Gastrocnemius medialis (tissue), 4 donors: Measurements from ENCODE around the gene CLPX. TPM values are rescaled to one million over a fixed set of nuclear protein-coding genes. Genes with fewer than 3 reads are reported as not detected.
A peak's percentile ranks its signal among the peaks of the same experiment; 100 is the strongest.

Experiments used
- ATAC-seq, 2 donors: fragments of 150-250 bp; one replicate each; pipeline ENCODE4 v1.9.1; 2016
- DNase-seq, 2 donors: peaks; one replicate each; pipeline ENCODE4 v3.0.0-alpha.2; 2019
- H3K27ac ChIP-seq, 4 donors: fragments of 200-600 bp; sonication (generic); 1 replicate in 1 of 4; 2 replicates in 3 of 4; pipeline ENCODE4 v1.5.1; 2016 to 2018; ENCODE audit warnings: mild to moderate bottlenecking in 2 of 4, moderate library complexity in 1 of 4
- H3K27me3 ChIP-seq, 3 donors: fragments of 200-600 bp; sonication (generic) in 2 of 3; 1 replicate in 1 of 3; 2 replicates in 2 of 3; pipeline versions ENCODE4 v1.5.1 to v1.6.0; 2016 to 2019; ENCODE audit warnings: mild to moderate bottlenecking in 1 of 3, moderate library complexity in 1 of 3
- H3K36me3 ChIP-seq, 2 donors: fragments of 200-600 bp; sonication (generic) in 1 of 2; one replicate each; pipeline ENCODE4 v1.5.1; 2017 to 2018
- H3K4me1 ChIP-seq, 2 donors: fragments of 200-600 bp; sonication (generic) in 1 of 2; one replicate each; pipeline ENCODE4 v1.5.1; 2016 to 2017; ENCODE audit warnings: mild to moderate bottlenecking in 2 of 2
- H3K4me3 ChIP-seq, 4 donors: fragments of 200-600 bp; sonication (generic) in 3 of 4; 1 replicate in 1 of 4; 2 replicates in 3 of 4; pipeline ENCODE4 v1.5.1; 2016 to 2019; ENCODE audit warnings: mild to moderate bottlenecking in 2 of 4
- H3K9me3 ChIP-seq, 3 donors: fragments of 200-600 bp; sonication (generic) in 2 of 3; 1 replicate in 1 of 3; 2 replicates in 2 of 3; pipeline ENCODE4 v1.5.1; 2016 to 2019
- POLR2A ChIP-seq, 2 donors: fragments of 450-650 bp; IDR thresholded peaks; one replicate each; pipeline ENCODE4 v1.6.1; 2017; ENCODE audit warnings: antibody characterized with exemption in 2 of 2, mild to moderate bottlenecking in 2 of 2, moderate library complexity in 2 of 2
- in situ Hi-C, 4 donors: fragments of 200-750 bp; cut with MboI; loops; one replicate each; pipeline versions ENCODE4 v1.15.0 to v1.8.0; 2017; ENCODE audit warnings: low sequenced_read_pairs in 4 of 4
- intact Hi-C: fragments of 100-400 bp; cut with DNase I; formaldehyde crosslinking; loops from one replicate; pipeline ENCODE4 v1.15.1; 2023; ENCODE audit warnings: low total_unique reads
- total RNA-seq, 4 donors: library from RNA; depleted of rRNA; stranded (reverse); fragments of >200 nt; gene quantifications; one replicate each; pipeline versions ENCODE4 v1.1.0 to v1.2.3, GENCODE V29; 2016
- TF ChIP-seq, protein P1 (sequence below), 5 experiments: fragments of 450-650 bp in 3 of 5; fragments of 200-600 bp in 2 of 5; sonication (generic) in 2 of 5; IDR thresholded peaks in 4 of 5; conservative IDR thresholded peaks in 1 of 5; 1 replicate in 4 of 5; 2 replicates in 1 of 5; pipeline ENCODE4 v1.5.1; 2016 to 2019; ENCODE audit warnings: antibody characterized with exemption in 5 of 5, mild to moderate bottlenecking in 3 of 5, moderate library complexity in 3 of 5

Gene CLPX
- total RNA-seq, 4 donors from 2014 or later = 49.3 to 116 (median 63.3) TPM

DNA sequence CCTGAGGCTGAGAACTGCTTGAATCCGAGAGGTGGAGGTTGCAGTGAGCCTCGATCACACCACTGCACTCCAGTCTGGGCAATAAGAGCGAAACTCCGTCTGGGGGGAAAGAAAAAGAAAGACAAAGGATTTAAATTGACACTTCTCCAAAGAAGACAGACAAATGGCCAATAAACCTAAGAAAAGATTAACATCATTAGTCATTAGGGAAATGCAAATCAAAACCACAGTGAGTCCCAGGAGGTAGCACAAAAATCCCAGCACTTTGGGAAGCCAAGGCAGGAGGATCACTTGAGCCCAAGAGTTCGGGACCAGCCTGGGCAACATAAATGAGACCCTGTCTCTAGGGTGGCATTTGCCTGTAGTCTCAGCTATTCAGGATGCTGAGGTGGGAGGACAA is 12.6 kb downstream of the CLPX start:
- intact Hi-C loops = no loop called here
- Histone ChIP-seq H3K36me3 (peaks cover 0 to 56% of the 10 kb centered on the region in 2 donors), H3K27me3 (no peaks in the 10 kb centered on the region), H3K27ac (no peak overlapping the region), H3K9me3 (no peaks in the 10 kb centered on the region), H3K4me3 (no peak overlapping the region), H3K4me1 (no peaks in the 10 kb centered on the region)
- TF ChIP-seq, protein P1, sequence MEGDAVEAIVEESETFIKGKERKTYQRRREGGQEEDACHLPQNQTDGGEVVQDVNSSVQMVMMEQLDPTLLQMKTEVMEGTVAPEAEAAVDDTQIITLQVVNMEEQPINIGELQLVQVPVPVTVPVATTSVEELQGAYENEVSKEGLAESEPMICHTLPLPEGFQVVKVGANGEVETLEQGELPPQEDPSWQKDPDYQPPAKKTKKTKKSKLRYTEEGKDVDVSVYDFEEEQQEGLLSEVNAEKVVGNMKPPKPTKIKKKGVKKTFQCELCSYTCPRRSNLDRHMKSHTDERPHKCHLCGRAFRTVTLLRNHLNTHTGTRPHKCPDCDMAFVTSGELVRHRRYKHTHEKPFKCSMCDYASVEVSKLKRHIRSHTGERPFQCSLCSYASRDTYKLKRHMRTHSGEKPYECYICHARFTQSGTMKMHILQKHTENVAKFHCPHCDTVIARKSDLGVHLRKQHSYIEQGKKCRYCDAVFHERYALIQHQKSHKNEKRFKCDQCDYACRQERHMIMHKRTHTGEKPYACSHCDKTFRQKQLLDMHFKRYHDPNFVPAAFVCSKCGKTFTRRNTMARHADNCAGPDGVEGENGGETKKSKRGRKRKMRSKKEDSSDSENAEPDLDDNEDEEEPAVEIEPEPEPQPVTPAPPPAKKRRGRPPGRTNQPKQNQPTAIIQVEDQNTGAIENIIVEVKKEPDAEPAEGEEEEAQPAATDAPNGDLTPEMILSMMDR (IDR thresholded peaks at IDR 0.05 in 4 of 5, conservative IDR thresholded peaks at IDR 0.05 in 1 of 5) = no peak
- TF ChIP-seq POLR2A (IDR thresholded peaks at IDR 0.05) = no peak
- in situ Hi-C loops = no loop called here
- DNase-seq (no peak), ATAC-seq (no peak)

DNA sequence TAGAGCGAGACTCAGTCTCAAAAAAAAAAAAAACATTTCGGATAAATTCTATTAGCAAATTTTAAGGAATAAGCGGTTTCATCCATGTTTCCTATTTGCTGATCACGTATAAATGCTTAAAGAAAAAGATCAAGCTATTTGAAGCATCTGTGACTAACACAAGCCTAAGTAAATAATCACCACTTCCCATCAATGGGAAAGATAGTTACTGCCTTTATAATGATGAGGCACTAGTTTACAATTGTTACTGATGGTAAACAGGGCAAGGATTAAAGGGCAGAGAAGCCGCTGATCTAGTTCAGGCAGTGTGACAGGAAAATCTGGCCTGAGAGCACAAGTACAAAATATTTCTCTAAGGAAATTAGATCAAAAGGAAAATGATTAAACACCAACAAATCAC is 13.7 kb downstream of the CLPX start:
- peaks cover 0 to 46% of the 10 kb centered on the region in 2 donors for H3K36me3 ChIP-seq
- H3K4me1 ChIP-seq = peaks cover 0 to under 1% of the 10 kb centered on the region in 2 donors
- no peak overlapping the region for H3K4me3 ChIP-seq
- intact Hi-C loops (no loop called here), in situ Hi-C loops (no loop called here)
- no peak for DNase-seq
- no peak for TF ChIP-seq POLR2A (IDR thresholded peaks at IDR 0.05)
- TF ChIP-seq, protein P1 (IDR thresholded peaks at IDR 0.05 in 4 of 5, conservative IDR thresholded peaks at IDR 0.05 in 1 of 5) = no peak
- no peak for ATAC-seq
- no peak overlapping the region for H3K27ac ChIP-seq
- no peaks in the 10 kb centered on the region for H3K9me3 ChIP-seq
- no peaks in the 10 kb centered on the region for H3K27me3 ChIP-seq

DNA sequence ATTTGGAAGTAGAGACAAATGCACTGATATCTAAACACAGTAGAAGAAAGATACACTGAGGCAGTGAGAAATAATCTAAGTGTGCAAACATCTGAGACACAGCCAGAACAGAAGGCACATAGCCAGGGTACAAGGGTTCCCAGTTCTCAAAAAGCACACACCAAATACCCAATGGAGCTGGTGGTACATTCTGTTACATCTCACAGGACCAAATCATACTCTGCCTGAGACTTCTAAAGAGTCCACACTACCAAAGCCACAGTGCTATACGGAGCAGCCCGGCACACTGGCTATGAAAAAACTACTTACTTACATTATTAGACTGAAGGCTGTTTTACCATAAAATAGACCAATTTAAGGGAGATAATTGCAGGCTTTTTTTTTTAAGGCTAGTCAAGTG is 19.3 kb downstream of the CLPX start:
- no peak for DNase-seq
- Histone ChIP-seq H3K27ac (peak overlapping the region in 1 of 4 donors; percentile 37), H3K27me3 (no peaks in the 10 kb centered on the region), H3K9me3 (no peaks in the 10 kb centered on the region), H3K4me3 (no peak overlapping the region), H3K36me3 (peaks cover 0 to 35% of the 10 kb centered on the region in 2 donors), H3K4me1 (peaks cover 23 to 26% of the 10 kb centered on the region in 2 donors)
- no peak for TF ChIP-seq POLR2A (IDR thresholded peaks at IDR 0.05)
- TF ChIP-seq, protein P1 (IDR thresholded peaks at IDR 0.05 in 4 of 5, conservative IDR thresholded peaks at IDR 0.05 in 1 of 5) = no peak
- in situ Hi-C loops (no loop called here), intact Hi-C loops (no loop called here)
- ATAC-seq = no peak

DNA sequence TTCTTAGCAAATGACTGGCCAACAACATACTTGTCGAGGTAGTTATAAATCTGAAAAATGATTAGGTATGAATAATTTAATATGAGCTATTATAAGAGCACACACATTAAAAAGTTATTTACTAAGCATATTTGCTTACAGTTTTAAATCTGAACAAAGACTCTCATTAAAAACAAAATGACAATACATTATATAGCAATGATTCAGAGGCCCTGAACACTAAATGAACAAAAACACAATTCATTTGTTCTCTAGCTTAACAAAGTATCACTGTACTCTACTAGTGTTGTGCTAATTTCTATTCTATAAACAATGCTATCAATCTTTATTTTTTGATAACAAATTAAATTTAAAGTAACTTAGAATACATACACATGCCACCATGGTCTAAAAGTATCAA is 21.0 kb downstream of the CLPX start:
- peaks cover 23 to 26% of the 10 kb centered on the region in 2 donors for H3K4me1 ChIP-seq
- no peak overlapping the region for H3K4me3 ChIP-seq
- in situ Hi-C loops (no loop called here), intact Hi-C loops (no loop called here)
- DNase-seq (no peak), ATAC-seq (no peak)
- no peaks in the 10 kb centered on the region for H3K27me3 ChIP-seq
- H3K36me3 ChIP-seq = peaks cover 0 to 26% of the 10 kb centered on the region in 2 donors
- no peaks in the 10 kb centered on the region for H3K9me3 ChIP-seq
- TF ChIP-seq POLR2A (IDR thresholded peaks at IDR 0.05) = no peak
- TF ChIP-seq, protein P1 (IDR thresholded peaks at IDR 0.05 in 4 of 5, conservative IDR thresholded peaks at IDR 0.05 in 1 of 5) = no peak
- peak overlapping the region in 3 of 4 donors; percentile 2 to 66 (median 45) for H3K27ac ChIP-seq

DNA sequence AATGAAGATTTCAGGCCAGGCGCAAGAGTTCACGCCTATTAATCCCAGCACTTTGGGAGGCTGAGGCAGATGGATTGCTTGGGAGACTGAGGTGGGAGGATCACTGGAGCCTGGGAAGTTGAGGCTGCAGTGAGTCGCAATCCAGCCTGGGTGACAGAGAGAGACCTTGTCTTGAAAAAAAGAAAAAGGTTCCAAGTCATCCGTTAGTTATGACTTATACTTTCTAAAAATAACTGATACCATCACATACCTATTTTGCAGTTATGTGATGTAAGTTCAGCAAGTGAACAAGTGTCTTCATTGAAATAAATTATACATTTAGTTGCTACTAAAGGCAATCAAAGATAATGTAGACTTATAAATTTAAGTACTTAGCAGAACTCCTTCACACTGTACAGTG is 22.1 kb downstream of the CLPX start:
- H3K4me1 ChIP-seq = peaks cover 23 to 26% of the 10 kb centered on the region in 2 donors
- in situ Hi-C loops = no loop called here
- H3K4me3 ChIP-seq = no peak overlapping the region
- peaks cover 2 to 29% of the 10 kb centered on the region in 2 donors for H3K36me3 ChIP-seq
- TF ChIP-seq POLR2A (IDR thresholded peaks at IDR 0.05) = no peak
- TF ChIP-seq, protein P1 (IDR thresholded peaks at IDR 0.05 in 4 of 5, conservative IDR thresholded peaks at IDR 0.05 in 1 of 5) = no peak
- intact Hi-C loops = loop anchor here (2.0 kb wide), 1 partner anchor 22 kb away; the partner anchor contains the start of gene CLPX
- no peaks in the 10 kb centered on the region for H3K9me3 ChIP-seq
- DNase-seq (peak in 1 of 2 donors; percentile 42), ATAC-seq (peak; percentile 98 to 99)
- H3K27ac ChIP-seq = peak overlapping the region; percentile 45 to 66 (median 58)
- H3K27me3 ChIP-seq = no peaks in the 10 kb centered on the region
